Common myeloid progenitor, CD34-positive (primary cell): ENCODE results near the gene PRSS57.

Experiments used
- CTCF ChIA-PET: fragments of 350-600 bp; sonication (Branson Sonifier 250); formaldehyde crosslinking; loops from one replicate; lab custom pipeline; 2021; ENCODE audit warnings: antibody characterized with exemption; lab: Charles Lee
- POLR2A ChIA-PET: fragments of 350-600 bp; sonication (Branson Sonifier 250); formaldehyde crosslinking; loops from one replicate; lab custom pipeline; 2021; ENCODE audit warnings: antibody characterized with exemption; lab: Charles Lee
- DNase-seq, 3 donors: peaks; one replicate each; pipeline versions ENCODE4 v3.0.0 to v3.0.0-alpha.2; 2013
- H3K27ac ChIP-seq, 2 experiments: 1 replicate in 1 of 2; 2 replicates in 1 of 2; pipeline ENCODE4 v1.7.0; 2013; ENCODE audit warnings: inconsistent platforms in 2 of 2, low read length in 2 of 2, mild to moderate bottlenecking in 2 of 2, low read depth in 1 of 2, moderate library complexity in 1 of 2; ENCODE audit not compliant: severe bottlenecking in 2 of 2, insufficient read depth in 1 of 2, poor library complexity in 1 of 2
- H3K27me3 ChIP-seq, 5 experiments: replicated peaks in 2 of 5; 1 replicate in 3 of 5; 2 replicates in 2 of 5; pipeline versions ENCODE4 v1.6.1 to v1.7.0; 2013; ENCODE audit warnings: low read length in 4 of 5, mild to moderate bottlenecking in 2 of 5, moderate library complexity in 2 of 5, inconsistent platforms in 1 of 5; ENCODE audit not compliant: insufficient read depth in 5 of 5, control insufficient read depth in 4 of 5
- H3K36me3 ChIP-seq, 4 experiments: 1 replicate in 2 of 4; 2 replicates in 2 of 4; pipeline versions ENCODE4 v1.6.1 to v1.7.0; 2013; ENCODE audit warnings: low read length in 3 of 4, control low read depth in 1 of 4, mild to moderate bottlenecking in 1 of 4; ENCODE audit not compliant: control insufficient read depth in 4 of 4, insufficient read depth in 4 of 4
- H3K4me1 ChIP-seq, 4 experiments: 1 replicate in 3 of 4; 2 replicates in 1 of 4; pipeline versions ENCODE4 v1.6.1 to v1.7.1; 2013; ENCODE audit warnings: low read length in 3 of 4, mild to moderate bottlenecking in 3 of 4, control low read depth in 1 of 4, inconsistent platforms in 1 of 4, moderate library complexity in 1 of 4; ENCODE audit not compliant: control insufficient read depth in 4 of 4, insufficient read depth in 4 of 4; ENCODE audit errors: control extremely low read depth in 1 of 4
- H3K4me3 ChIP-seq, 7 experiments: 1 replicate in 4 of 7; 2 replicates in 3 of 7; pipeline versions ENCODE4 v1.5.1 to v1.7.0; 2013; ENCODE audit warnings: mild to moderate bottlenecking in 7 of 7, low read length in 6 of 7, moderate library complexity in 6 of 7, inconsistent platforms in 2 of 7, low read depth in 2 of 7, control low read depth in 1 of 7; ENCODE audit not compliant: insufficient read depth in 4 of 7, control insufficient read depth in 1 of 7; ENCODE audit errors: extremely low read depth in 1 of 7
- H3K9me3 ChIP-seq, 5 experiments: 1 replicate in 4 of 5; 2 replicates in 1 of 5; pipeline versions ENCODE4 v1.6.1 to v1.7.1; 2013; ENCODE audit warnings: low read length in 4 of 5, mild to moderate bottlenecking in 2 of 5, inconsistent platforms in 1 of 5, low read depth in 1 of 5, moderate library complexity in 1 of 5; ENCODE audit not compliant: control insufficient read depth in 4 of 5, insufficient read depth in 2 of 5; ENCODE audit errors: control extremely low read depth in 1 of 5
- WGBS: methylation state at CpG from one replicate; pipeline ENCODE4 v1.1.5; 2013; ENCODE audit not compliant: insufficient coverage; 5-methylcytosine and 5-hydroxymethylcytosine counted together

The PRSS57 gene

GRCh38 chr19:651991-652390 is 43.3 kb downstream of the PRSS57 start:
- H3K27me3 ChIP-seq, result no peaks in the 10 kb centered on the region
- DNase-seq, result no peak
- H3K9me3 ChIP-seq, result no peaks in the 10 kb centered on the region
- H3K36me3 ChIP-seq, result peaks cover 4 to 80% (median 49%) of the 10 kb centered on the region in 4 experiments
- peaks cover 0 to 2% (median 0%) of the 10 kb centered on the region in 4 experiments for H3K4me1 ChIP-seq
- H3K4me3 ChIP-seq, result no peak overlapping the region
- 91% methylated on average over 24 of the region's 24 CpGs for WGBS
- no peak overlapping the region for H3K27ac ChIP-seq
- ChIA-PET CTCF (no interaction called here), POLR2A (interaction anchor here (0.6 kb wide), 1 partner anchor 10 kb away, joined by 3 read pairs; no protein-coding TSS in a partner anchor)

- Histone ChIP-seq H3K36me3 (peaks cover 5 to 82% (median 50%) of the 10 kb centered on the region in 4 experiments), H3K9me3 (no peaks in the 10 kb centered on the region), H3K4me1 (no peaks in the 10 kb centered on the region), H3K27me3 (no peaks in the 10 kb centered on the region), H3K4me3 (no peak overlapping the region), H3K27ac (no peak overlapping the region)
- ChIA-PET POLR2A (interaction anchor here (0.6 kb wide), 1 partner anchor 11 kb away, joined by 3 read pairs; no protein-coding TSS in a partner anchor), CTCF (no interaction called here)
- no peak for DNase-seq
- WGBS, result 97% methylated on average over 55 of the region's 58 CpGs
Observed at GRCh38 chr19:651114-651818, 44.0 kb downstream of the PRSS57 start.

DNA sequence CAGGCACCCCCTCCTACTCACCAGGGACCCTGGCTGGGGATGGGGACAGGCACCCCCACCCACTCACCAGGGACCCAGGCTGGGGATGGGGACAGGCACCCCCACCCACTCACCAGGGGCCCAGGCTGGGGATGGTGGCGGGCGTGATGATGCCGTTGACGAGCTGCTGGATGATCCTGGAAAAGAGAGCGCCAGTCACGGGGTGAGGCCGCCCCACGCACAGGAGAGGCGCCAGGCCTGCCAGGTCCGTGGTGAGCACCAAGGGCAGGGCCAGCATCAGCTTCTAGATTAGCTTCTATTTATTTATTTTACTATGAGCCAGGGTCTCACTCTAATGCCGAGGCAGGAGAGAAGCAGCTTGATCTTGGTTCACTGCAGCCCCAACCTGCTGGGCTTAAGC is 45.1 kb downstream of the PRSS57 start:
- no peaks in the 10 kb centered on the region for H3K27me3 ChIP-seq
- ChIA-PET CTCF (interaction anchor here (0.7 to 1.1 kb wide), 2 partner anchors 21 to 87 kb away, joined by 3 read pairs; no protein-coding TSS in a partner anchor), POLR2A (no interaction called here)
- 96% methylated on average over 8 of the region's 11 CpGs for WGBS
- no peak overlapping the region for H3K27ac ChIP-seq
- H3K9me3 ChIP-seq, result no peaks in the 10 kb centered on the region
- H3K4me3 ChIP-seq, result no peak overlapping the region
- DNase-seq, result no peak
- H3K4me1 ChIP-seq, result no peaks in the 10 kb centered on the region
- peaks cover 5 to 83% (median 50%) of the 10 kb centered on the region in 4 experiments for H3K36me3 ChIP-seq

DNA sequence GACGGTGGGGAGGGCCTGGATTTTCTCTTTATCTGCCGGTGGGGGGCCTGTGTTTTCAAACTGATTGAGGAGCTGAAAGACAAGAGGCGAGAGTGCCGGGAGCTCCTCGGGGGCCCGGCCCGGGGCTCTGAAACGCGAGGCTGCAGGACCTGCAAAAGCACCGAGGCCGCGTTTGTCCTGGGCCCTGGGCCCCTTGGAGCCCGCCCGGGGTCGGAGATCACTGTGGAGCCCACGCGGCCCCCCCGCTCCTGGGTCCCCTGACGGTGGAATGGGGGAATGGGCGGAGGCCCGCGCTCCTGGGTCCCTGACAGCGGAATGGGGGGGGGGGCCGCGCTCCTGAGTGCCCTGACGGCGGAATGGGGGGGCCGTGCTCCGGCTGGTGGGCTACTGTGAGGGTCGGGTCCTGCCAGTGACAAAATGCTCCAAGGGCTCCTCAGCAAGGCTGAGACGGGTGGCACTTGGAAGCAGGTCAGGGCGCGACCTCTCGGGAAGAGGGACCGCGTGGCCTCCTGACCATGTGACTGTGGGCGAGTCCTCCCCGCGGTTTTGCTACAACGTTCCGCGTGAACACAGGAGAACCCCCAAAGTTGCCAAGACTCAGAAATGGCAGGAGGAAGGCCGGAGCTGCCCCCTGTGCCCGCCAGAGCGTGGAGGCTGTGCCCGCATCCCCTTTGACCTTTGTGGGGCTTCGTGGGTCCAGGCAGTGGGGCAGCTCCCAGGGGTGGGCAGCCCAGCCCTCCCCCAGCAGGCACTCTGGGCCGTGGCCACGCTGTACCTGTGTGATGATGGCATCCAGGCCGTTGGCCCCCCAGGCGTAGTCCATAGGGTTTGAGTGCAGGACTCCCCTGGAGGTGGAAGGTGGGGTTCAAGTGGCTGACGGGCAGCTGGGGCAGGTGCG is 46.1 kb downstream of the PRSS57 start:
- WGBS, result 96% methylated on average over 33 of the region's 53 CpGs
- no peak for DNase-seq
- H3K27me3 ChIP-seq, result no peaks in the 10 kb centered on the region
- H3K4me3 ChIP-seq, result no peak overlapping the region
- H3K27ac ChIP-seq, result no peak overlapping the region
- ChIA-PET CTCF (no interaction called here), POLR2A (no interaction called here)
- H3K36me3 ChIP-seq, result peaks cover 5 to 89% (median 51%) of the 10 kb centered on the region in 4 experiments
- no peaks in the 10 kb centered on the region for H3K4me1 ChIP-seq
- no peaks in the 10 kb centered on the region for H3K9me3 ChIP-seq

DNA sequence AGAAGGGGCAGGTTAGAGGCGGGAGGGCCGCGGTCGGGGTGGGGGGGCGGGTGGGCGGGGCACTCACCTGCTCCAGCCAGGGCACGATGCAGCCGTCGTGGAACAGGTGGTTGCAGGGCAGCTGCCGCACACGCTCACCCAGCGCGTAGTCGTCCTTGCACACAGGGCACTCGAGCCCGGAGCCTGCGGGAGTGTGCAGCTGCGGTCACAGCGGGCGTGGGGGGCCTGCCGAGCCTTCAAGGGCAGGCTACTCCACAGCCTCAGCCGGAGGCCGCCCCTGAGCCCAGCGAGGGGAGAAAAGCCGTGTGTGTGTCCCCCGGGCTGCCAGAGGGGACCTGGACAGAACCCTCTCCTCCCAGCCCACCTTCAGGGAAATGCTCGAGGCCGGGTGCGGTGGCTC is 46.9 kb downstream of the PRSS57 start:
- Histone ChIP-seq H3K4me3 (no peak overlapping the region), H3K9me3 (no peaks in the 10 kb centered on the region), H3K27ac (no peak overlapping the region), H3K27me3 (no peaks in the 10 kb centered on the region), H3K4me1 (no peaks in the 10 kb centered on the region), H3K36me3 (peaks cover 5 to 84% (median 46%) of the 10 kb centered on the region in 4 experiments)
- WGBS, result 96% methylated on average over 24 of the region's 29 CpGs
- ChIA-PET CTCF (no interaction called here), POLR2A (no interaction called here)
- no peak for DNase-seq

- ChIA-PET CTCF (no interaction called here), POLR2A (no interaction called here)
- H3K27me3 ChIP-seq, result no peaks in the 10 kb centered on the region
- H3K4me1 ChIP-seq, result no peaks in the 10 kb centered on the region
- no peak for DNase-seq
- peaks cover 5 to 78% (median 44%) of the 10 kb centered on the region in 4 experiments for H3K36me3 ChIP-seq
- H3K27ac ChIP-seq, result no peak overlapping the region
- H3K4me3 ChIP-seq, result no peak overlapping the region
- no peaks in the 10 kb centered on the region for H3K9me3 ChIP-seq
- 98% methylated on average over 41 of the region's 52 CpGs for WGBS
Observed at GRCh38 chr19:647566-648284, 47.5 kb downstream of the PRSS57 start.
